ENCODE results near the gene ANKS4B. TPM values are rescaled to one million over a fixed set of nuclear protein-coding genes. Genes with fewer than 3 reads are reported as not detected.

Gene ANKS4B
- total RNA-seq, 1 experiment from 2014 or later: not detected

DNA sequence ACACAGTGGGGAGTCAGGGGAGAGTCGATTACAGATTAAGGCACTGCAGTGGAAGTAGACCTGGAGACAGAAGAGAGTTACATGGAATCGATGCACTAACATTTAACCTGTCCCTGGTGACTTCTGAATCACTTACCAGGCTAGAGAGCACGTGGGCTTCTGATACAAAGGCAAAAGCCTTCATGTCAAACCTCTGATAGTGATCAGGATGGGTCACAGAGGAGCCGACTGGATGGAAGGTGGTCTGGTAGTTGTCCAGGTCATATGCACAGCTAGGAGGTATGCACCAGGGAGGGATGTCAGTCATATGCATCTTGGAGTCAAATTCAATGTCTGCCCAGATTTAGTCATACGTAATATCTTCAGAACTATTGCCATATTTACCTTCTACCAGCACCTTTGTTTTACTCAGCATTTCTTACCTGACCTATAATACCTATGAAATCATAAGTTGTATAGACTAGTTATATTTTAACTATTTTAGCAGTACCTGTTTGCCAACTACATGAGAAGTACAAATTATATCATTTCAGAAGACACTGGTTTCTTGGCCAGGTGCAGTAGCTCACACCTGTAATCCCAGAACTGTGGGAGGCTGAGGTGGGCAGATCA, 33.8 kb upstream of the ANKS4B start:
- no peaks in the 10 kb centered on the region for H3K4me1 ChIP-seq (ENCODE audit: control insufficient read depth, insufficient read depth, low read length)
- ATAC-seq: no peak
- H3K9me3 ChIP-seq (ENCODE audit: control insufficient read depth, insufficient read depth, low read depth, low read length): no peaks in the 10 kb centered on the region
- H3K27me3 ChIP-seq (ENCODE audit: control insufficient read depth, insufficient read depth, low read length): peaks cover 24% of the 10 kb centered on the region
- POLR2A ChIA-PET: no interaction called here
- no peak for TF ChIP-seq POLR2AphosphoS5 (IDR thresholded peaks at IDR 0.05; ENCODE audit: low read depth, low read length)
- TF ChIP-seq SIN3A (IDR thresholded peaks at IDR 0.05; ENCODE audit: borderline replicate concordance, insufficient read depth, low read depth, low read length): no peak
- TF ChIP-seq TCF7L2 (IDR thresholded peaks at IDR 0.05; ENCODE audit: low read depth, low read length): no peak
- intact Hi-C loops (cut with micrococcal nuclease; ENCODE audit: unreplicated experiment): loop anchor here (10.0 kb wide), 1 partner anchor 75 kb away; the partner anchor contains the start of gene CRYM
- no peak overlapping the region for H3K27ac ChIP-seq (ENCODE audit: low read length)
- BruUV-seq (replicated peaks): no TSS peak
- no peak overlapping the region for H3K4me3 ChIP-seq (ENCODE audit: low read depth in 2 of 2, low read length in 2 of 2)
- H3K36me3 ChIP-seq (ENCODE audit: control insufficient read depth, insufficient read depth, low read length): no peaks in the 10 kb centered on the region
- CTCF ChIA-PET: no interaction called here
- no peak for DNase-seq (ENCODE audit: low read depth, low spot score)
- in situ Hi-C loops (cut with HindIII; ENCODE audit: low pct_unique_long_range_greater_than_20kb, low sequenced_read_pairs): loop anchor here (25.0 kb wide), 1 partner anchor 88 kb away; the partner anchor contains the start of gene CRYM

DNA sequence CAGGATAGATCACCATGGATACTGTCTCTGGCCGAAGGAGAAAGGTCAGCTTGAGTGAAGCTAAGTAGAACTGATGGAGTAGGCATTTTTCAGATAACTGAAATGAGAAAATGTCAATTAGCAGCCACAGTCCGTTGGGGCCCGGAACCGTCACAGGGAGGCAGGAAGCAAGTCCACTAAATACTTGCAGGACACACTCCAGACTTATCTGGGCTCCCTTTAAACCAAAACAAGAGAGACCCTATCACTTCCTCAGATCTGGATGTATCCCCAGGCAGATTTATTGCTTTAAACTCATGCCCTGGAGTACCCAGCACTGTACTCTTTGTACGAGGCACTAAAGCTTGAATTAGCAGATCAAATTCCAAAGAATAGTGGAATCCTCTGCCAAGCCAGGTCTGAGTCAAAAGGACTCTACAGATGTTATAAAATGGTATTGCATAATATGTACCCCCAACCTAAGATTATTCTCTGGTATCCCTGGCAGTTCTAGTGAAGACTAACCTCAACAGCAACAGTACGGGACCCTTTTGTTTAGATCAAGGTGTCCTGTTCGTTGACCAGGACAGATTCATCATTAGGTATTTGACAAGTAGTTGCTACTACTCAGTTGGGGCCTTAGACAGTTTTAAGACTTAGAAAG, 30.2 kb upstream of the ANKS4B start:
- TF ChIP-seq, protein P1, sequence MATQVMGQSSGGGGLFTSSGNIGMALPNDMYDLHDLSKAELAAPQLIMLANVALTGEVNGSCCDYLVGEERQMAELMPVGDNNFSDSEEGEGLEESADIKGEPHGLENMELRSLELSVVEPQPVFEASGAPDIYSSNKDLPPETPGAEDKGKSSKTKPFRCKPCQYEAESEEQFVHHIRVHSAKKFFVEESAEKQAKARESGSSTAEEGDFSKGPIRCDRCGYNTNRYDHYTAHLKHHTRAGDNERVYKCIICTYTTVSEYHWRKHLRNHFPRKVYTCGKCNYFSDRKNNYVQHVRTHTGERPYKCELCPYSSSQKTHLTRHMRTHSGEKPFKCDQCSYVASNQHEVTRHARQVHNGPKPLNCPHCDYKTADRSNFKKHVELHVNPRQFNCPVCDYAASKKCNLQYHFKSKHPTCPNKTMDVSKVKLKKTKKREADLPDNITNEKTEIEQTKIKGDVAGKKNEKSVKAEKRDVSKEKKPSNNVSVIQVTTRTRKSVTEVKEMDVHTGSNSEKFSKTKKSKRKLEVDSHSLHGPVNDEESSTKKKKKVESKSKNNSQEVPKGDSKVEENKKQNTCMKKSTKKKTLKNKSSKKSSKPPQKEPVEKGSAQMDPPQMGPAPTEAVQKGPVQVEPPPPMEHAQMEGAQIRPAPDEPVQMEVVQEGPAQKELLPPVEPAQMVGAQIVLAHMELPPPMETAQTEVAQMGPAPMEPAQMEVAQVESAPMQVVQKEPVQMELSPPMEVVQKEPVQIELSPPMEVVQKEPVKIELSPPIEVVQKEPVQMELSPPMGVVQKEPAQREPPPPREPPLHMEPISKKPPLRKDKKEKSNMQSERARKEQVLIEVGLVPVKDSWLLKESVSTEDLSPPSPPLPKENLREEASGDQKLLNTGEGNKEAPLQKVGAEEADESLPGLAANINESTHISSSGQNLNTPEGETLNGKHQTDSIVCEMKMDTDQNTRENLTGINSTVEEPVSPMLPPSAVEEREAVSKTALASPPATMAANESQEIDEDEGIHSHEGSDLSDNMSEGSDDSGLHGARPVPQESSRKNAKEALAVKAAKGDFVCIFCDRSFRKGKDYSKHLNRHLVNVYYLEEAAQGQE (IDR thresholded peaks at IDR 0.05; ENCODE audit: insufficient read depth in 1 of 2, low read depth in 2 of 2, low read length in 1 of 2): no peak
- CTCF ChIA-PET: no interaction called here
- intact Hi-C loops (cut with micrococcal nuclease; ENCODE audit: unreplicated experiment) (no loop called here), in situ Hi-C loops (cut with HindIII; ENCODE audit: low pct_unique_long_range_greater_than_20kb, low sequenced_read_pairs) (no loop called here)
- BruUV-seq (replicated peaks): no TSS peak
- H3K4me1 ChIP-seq (ENCODE audit: control insufficient read depth, insufficient read depth, low read length): no peaks in the 10 kb centered on the region
- DNase-seq (ENCODE audit: low read depth, low spot score): no peak
- POLR2A ChIA-PET: no interaction called here
- peaks cover 16% of the 10 kb centered on the region for H3K27me3 ChIP-seq (ENCODE audit: control insufficient read depth, insufficient read depth, low read length)
- H3K4me3 ChIP-seq (ENCODE audit: low read depth in 2 of 2, low read length in 2 of 2): no peak overlapping the region
- no peak for ATAC-seq
- H3K9me3 ChIP-seq (ENCODE audit: control insufficient read depth, insufficient read depth, low read depth, low read length): no peaks in the 10 kb centered on the region
- no peak overlapping the region for H3K27ac ChIP-seq (ENCODE audit: low read length)
- H3K36me3 ChIP-seq (ENCODE audit: control insufficient read depth, insufficient read depth, low read length): no peaks in the 10 kb centered on the region

DNA sequence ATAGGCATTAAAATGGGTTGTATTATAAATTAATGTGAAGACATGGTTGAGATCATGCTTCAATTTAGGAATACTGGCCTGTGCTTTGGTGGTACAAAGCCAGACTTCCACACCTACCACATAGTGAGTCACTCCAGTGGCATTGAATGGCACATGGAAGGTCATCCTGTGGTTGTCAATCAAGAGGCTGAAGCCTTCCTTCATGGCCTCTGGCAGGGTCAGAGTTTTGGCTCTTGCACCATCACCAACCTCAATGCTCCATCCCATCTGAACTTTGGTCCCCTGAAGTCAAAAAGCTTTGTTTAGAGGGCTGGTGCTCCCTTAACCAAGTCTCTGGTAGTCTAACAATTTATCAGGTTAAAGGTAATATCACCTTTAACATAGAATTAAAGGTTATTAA, 28.2 kb upstream of the ANKS4B start:
- DNase-seq (ENCODE audit: low read depth, low spot score) (no peak), ATAC-seq (no peak)
- H3K9me3 ChIP-seq (ENCODE audit: control insufficient read depth, insufficient read depth, low read depth, low read length): no peaks in the 10 kb centered on the region
- H3K4me1 ChIP-seq (ENCODE audit: control insufficient read depth, insufficient read depth, low read length): no peaks in the 10 kb centered on the region
- in situ Hi-C loops (cut with HindIII; ENCODE audit: low pct_unique_long_range_greater_than_20kb, low sequenced_read_pairs) (no loop called here), intact Hi-C loops (cut with micrococcal nuclease; ENCODE audit: unreplicated experiment) (no loop called here)
- no TSS peak for BruUV-seq (replicated peaks)
- no peak overlapping the region for H3K27ac ChIP-seq (ENCODE audit: low read length)
- peaks cover 19% of the 10 kb centered on the region for H3K27me3 ChIP-seq (ENCODE audit: control insufficient read depth, insufficient read depth, low read length)
- no peak for TF ChIP-seq TCF7L2 (IDR thresholded peaks at IDR 0.05; ENCODE audit: low read depth, low read length)
- TF ChIP-seq, protein P1 (IDR thresholded peaks at IDR 0.05; ENCODE audit: insufficient read depth in 1 of 2, low read depth in 2 of 2, low read length in 1 of 2): no peak
- no peak for TF ChIP-seq POLR2AphosphoS5 (IDR thresholded peaks at IDR 0.05; ENCODE audit: low read depth, low read length)
- no peak for TF ChIP-seq SIN3A (IDR thresholded peaks at IDR 0.05; ENCODE audit: borderline replicate concordance, insufficient read depth, low read depth, low read length)
- TF ChIP-seq, protein P2, sequence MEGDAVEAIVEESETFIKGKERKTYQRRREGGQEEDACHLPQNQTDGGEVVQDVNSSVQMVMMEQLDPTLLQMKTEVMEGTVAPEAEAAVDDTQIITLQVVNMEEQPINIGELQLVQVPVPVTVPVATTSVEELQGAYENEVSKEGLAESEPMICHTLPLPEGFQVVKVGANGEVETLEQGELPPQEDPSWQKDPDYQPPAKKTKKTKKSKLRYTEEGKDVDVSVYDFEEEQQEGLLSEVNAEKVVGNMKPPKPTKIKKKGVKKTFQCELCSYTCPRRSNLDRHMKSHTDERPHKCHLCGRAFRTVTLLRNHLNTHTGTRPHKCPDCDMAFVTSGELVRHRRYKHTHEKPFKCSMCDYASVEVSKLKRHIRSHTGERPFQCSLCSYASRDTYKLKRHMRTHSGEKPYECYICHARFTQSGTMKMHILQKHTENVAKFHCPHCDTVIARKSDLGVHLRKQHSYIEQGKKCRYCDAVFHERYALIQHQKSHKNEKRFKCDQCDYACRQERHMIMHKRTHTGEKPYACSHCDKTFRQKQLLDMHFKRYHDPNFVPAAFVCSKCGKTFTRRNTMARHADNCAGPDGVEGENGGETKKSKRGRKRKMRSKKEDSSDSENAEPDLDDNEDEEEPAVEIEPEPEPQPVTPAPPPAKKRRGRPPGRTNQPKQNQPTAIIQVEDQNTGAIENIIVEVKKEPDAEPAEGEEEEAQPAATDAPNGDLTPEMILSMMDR (IDR thresholded peaks at IDR 0.05): no peak
- no peaks in the 10 kb centered on the region for H3K36me3 ChIP-seq (ENCODE audit: control insufficient read depth, insufficient read depth, low read length)
- ChIA-PET POLR2A (interaction anchor here (0.5 kb wide), 1 partner anchor 53 kb away, joined by 6 read pairs; no protein-coding TSS in a partner anchor), CTCF (no interaction called here)
- H3K4me3 ChIP-seq (ENCODE audit: low read depth in 2 of 2, low read length in 2 of 2): no peak overlapping the region
